ENCODE data around the gene NDEL1. TPM values are rescaled to one million over a fixed set of nuclear protein-coding genes. Genes with fewer than 3 reads are reported as not detected.

NDEL1 gene
- total and polyA plus RNA-seq, 2 donors (not counting 3 experiments of a cell fraction or from before 2014, with no cell fraction given), result 60.0 to 87.4 TPM

DNA sequence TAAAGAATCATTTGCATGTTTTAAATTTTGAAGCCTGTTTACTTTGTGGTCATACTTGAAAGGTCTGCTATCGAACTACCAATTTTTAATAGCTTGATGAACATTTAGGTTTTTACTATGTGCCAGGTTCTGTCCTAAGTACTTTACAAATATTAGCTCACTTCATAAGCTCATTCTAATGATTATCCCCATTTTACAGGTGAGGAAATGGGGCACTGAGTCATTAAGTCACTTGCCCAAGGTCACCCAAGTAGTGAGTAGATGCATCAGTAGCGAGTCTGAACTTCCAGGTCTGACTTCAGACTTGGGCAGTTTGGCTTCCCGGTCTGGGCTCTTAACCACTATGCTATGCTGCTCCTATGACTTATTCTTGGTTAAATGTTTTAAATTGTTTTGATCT lies 4.0 kb downstream of the NDEL1 start:
- BruUV-seq (replicated peaks), result no TSS peak
- Histone ChIP-seq H3K9me1 (replicated peaks; ENCODE audit: control insufficient read depth, extremely low read depth, insufficient read depth, low read length) (no peaks in the 10 kb centered on the region), H3K9ac (replicated peaks; ENCODE audit: extremely low read depth, insufficient read depth, low read length) (no peak overlapping the region), H3K36me3 (ENCODE audit: control insufficient read depth in 2 of 2, extremely low read depth in 1 of 2, insufficient read depth in 2 of 2, low read length in 2 of 2) (peaks cover 2 to 9% of the 10 kb centered on the region in 2 experiments), H3K4me3 (replicated peaks in 1 of 3; ENCODE audit: insufficient read depth in 1 of 3, low read depth in 1 of 3, low read length in 3 of 3) (no peak overlapping the region), H3K4me2 (ENCODE audit: insufficient read depth, low read length) (no peak overlapping the region), H3K79me2 (ENCODE audit: control insufficient read depth, insufficient read depth, low read length) (peaks cover 83% of the 10 kb centered on the region), H3K4me1 (ENCODE audit: control insufficient read depth, extremely low read depth, insufficient read depth, low read length) (peaks cover 30% of the 10 kb centered on the region), H3K27me3 (ENCODE audit: control insufficient read depth in 2 of 2, insufficient read depth in 2 of 2, low read length in 2 of 2) (no peaks in the 10 kb centered on the region), H4K20me1 (replicated peaks; ENCODE audit: control insufficient read depth, extremely low read depth, insufficient read depth, low read length) (peaks cover 5% of the 10 kb centered on the region), H3K9me3 (replicated peaks; ENCODE audit: control insufficient read depth, insufficient read depth, low read length) (no peaks in the 10 kb centered on the region), H2AFZ (ENCODE audit: low read depth, low read length) (no peak overlapping the region), H3K27ac (ENCODE audit: insufficient read depth, low read depth, low read length) (no peak overlapping the region)
- ChIA-PET POLR2A (interaction anchor here (0.7 kb wide), 1 partner anchor 9 kb away, joined by 3 read pairs; no protein-coding TSS in a partner anchor), CTCF (no interaction called here)
- intact Hi-C loops (cut with micrococcal nuclease) (loop anchor here (10.0 kb wide), 1 partner anchor 195 kb away; the partner anchor contains the start of gene MYH10), dilution Hi-C loops (cut with MboI; ENCODE audit: extremely low pct_ligation_motif_present, low sequenced_read_pairs) (no loop called here)
- DNase-seq (ENCODE audit: low read depth, low spot score) (no peak), FAIRE-seq (no peak)
- no peak for TF ChIP-seq FOS (IDR thresholded peaks at IDR 0.05; ENCODE audit: borderline replicate concordance, insufficient read depth, low read length)
- no peak for TF ChIP-seq EZH2 (IDR thresholded peaks at IDR 0.05; ENCODE audit: borderline replicate concordance, low read depth, low read length, severe bottlenecking)

- CTCF ChIA-PET, result interaction anchor here (1.2 kb wide), 1 partner anchor 32 kb away, joined by 3 read pairs; no protein-coding TSS in a partner anchor
- BruUV-seq (replicated peaks), result no TSS peak
- Histone ChIP-seq H3K9me1 (replicated peaks; ENCODE audit: control insufficient read depth, extremely low read depth, insufficient read depth, low read length) (no peaks in the 10 kb centered on the region), H3K27ac (ENCODE audit: insufficient read depth, low read depth, low read length) (no peak overlapping the region), H3K27me3 (ENCODE audit: control insufficient read depth in 2 of 2, insufficient read depth in 2 of 2, low read length in 2 of 2) (no peaks in the 10 kb centered on the region), H3K9me3 (replicated peaks; ENCODE audit: control insufficient read depth, insufficient read depth, low read length) (no peaks in the 10 kb centered on the region), H4K20me1 (replicated peaks; ENCODE audit: control insufficient read depth, extremely low read depth, insufficient read depth, low read length) (peaks cover 5% of the 10 kb centered on the region), H2AFZ (ENCODE audit: low read depth, low read length) (no peak overlapping the region), H3K4me3 (replicated peaks in 1 of 3; ENCODE audit: insufficient read depth in 1 of 3, low read depth in 1 of 3, low read length in 3 of 3) (no peak overlapping the region), H3K4me1 (ENCODE audit: control insufficient read depth, extremely low read depth, insufficient read depth, low read length) (peaks cover 44% of the 10 kb centered on the region), H3K79me2 (ENCODE audit: control insufficient read depth, insufficient read depth, low read length) (peaks cover 83% of the 10 kb centered on the region), H3K4me2 (ENCODE audit: insufficient read depth, low read length) (peak overlapping the region; percentile 23), H3K9ac (replicated peaks; ENCODE audit: extremely low read depth, insufficient read depth, low read length) (no peak overlapping the region), H3K36me3 (ENCODE audit: control insufficient read depth in 2 of 2, extremely low read depth in 1 of 2, insufficient read depth in 2 of 2, low read length in 2 of 2) (peaks cover 2 to 14% of the 10 kb centered on the region in 2 experiments)
- TF ChIP-seq POLR2AphosphoS5 (IDR thresholded peaks at IDR 0.05; ENCODE audit: insufficient read depth, low read depth, low read length) (no peak), CTCF (IDR thresholded peaks at IDR 0.05; ENCODE audit: extremely low read depth in 1 of 2, insufficient read depth in 1 of 2, low read depth in 1 of 2, low read length in 2 of 2) (no peak), POLR2A (IDR thresholded peaks at IDR 0.05; ENCODE audit: low read depth, low read length) (no peak), GATA2 (IDR thresholded peaks at IDR 0.05; ENCODE audit: insufficient read depth, insufficient read length, low read depth, low read length) (no peak), EZH2 (IDR thresholded peaks at IDR 0.05; ENCODE audit: borderline replicate concordance, low read depth, low read length, severe bottlenecking) (no peak), MAX (IDR thresholded peaks at IDR 0.05; ENCODE audit: insufficient read depth, insufficient read length) (no peak), FOS (IDR thresholded peaks at IDR 0.05; ENCODE audit: borderline replicate concordance, insufficient read depth, low read length) (no peak), JUN (IDR thresholded peaks at IDR 0.05; ENCODE audit: borderline replicate concordance, insufficient read depth, insufficient read length, low read depth) (no peak), MYC (IDR thresholded peaks at IDR 0.05; ENCODE audit: low read depth, low read length) (no peak)
- peak; percentile 24 for DNase-seq (ENCODE audit: low read depth, low spot score)
- POLR2A ChIA-PET, result no interaction called here
- FAIRE-seq, result no peak
- dilution Hi-C loops (cut with MboI; ENCODE audit: extremely low pct_ligation_motif_present, low sequenced_read_pairs), result no loop called here
- intact Hi-C loops (cut with micrococcal nuclease), result no loop called here
Measured at GRCh38 chr17:8441690-8442089, 6.0 kb downstream of the NDEL1 start.
